Sigmoid colon (tissue), 4 donors: ENCODE results near the gene GNB3.

Experiments
- CTCF ChIP-seq, 4 experiments: fragments of 450-650 bp in 3 of 4; fragments of 200-600 bp in 1 of 4; IDR thresholded peaks; one replicate each; pipeline ENCODE4 v1.5.1; 2016 to 2019; ENCODE audit warnings: antibody characterized with exemption in 4 of 4, mild to moderate bottlenecking in 3 of 4, moderate library complexity in 2 of 4
- EP300 ChIP-seq, 4 donors: sonication (generic); formaldehyde crosslinking; IDR thresholded peaks; one replicate each; pipeline ENCODE4 v1.6.1; 2017; ENCODE audit warnings: antibody characterized with exemption in 4 of 4
- POLR2A ChIP-seq, 2 donors: fragments of 450-650 bp; IDR thresholded peaks; one replicate each; pipeline ENCODE4 v1.6.1; 2016; ENCODE audit warnings: antibody characterized with exemption in 2 of 2, mild to moderate bottlenecking in 2 of 2, moderate library complexity in 2 of 2
- POLR2AphosphoS5 ChIP-seq, 4 donors: sonication (generic); formaldehyde crosslinking; IDR thresholded peaks; one replicate each; pipeline ENCODE4 v1.6.1; 2017; ENCODE audit warnings: antibody characterized with exemption in 4 of 4

- TF ChIP-seq CTCF (IDR thresholded peaks at IDR 0.05), result no peak
- TF ChIP-seq POLR2A (IDR thresholded peaks at IDR 0.05), result no peak
- TF ChIP-seq POLR2AphosphoS5 (IDR thresholded peaks at IDR 0.05), result no peak
- no peak for TF ChIP-seq EP300 (IDR thresholded peaks at IDR 0.05)
Observed at GRCh38 chr12:6824085-6824775, 16.5 kb upstream of the GNB3 start.
